Stimulated activated naive CD8-positive, alpha-beta T cell treated with anti-CD3 and anti-CD28 coated beads, Interleukin-15, amount 100 ng/mL, for 72 hours (primary cell): ENCODE results near the gene HNRNPUL1.
"Not testable (repeated sequence)": the region's sequence is repeated elsewhere in the genome, so short reads cannot be mapped to it uniquely, and the experiment has no call there.

Source experiments
- ATAC-seq: fragments of 150-1000 bp; cut with Tn5 transposase; 2 replicates; pipeline ENCODE4 v1.10.0; 2021; ENCODE audit warnings: mild to moderate bottlenecking, moderate library complexity
- DNase-seq, 2 donors: peaks; one replicate each; pipeline ENCODE4 v3.0.0; 2021 to 2022
- H3K27ac Mint-ChIP-seq, 2 donors: one replicate each; pipeline ENCODE4 v1.8.0; 2022; ENCODE audit warnings: mild to moderate bottlenecking in 2 of 2, mixed read lengths in 2 of 2, moderate library complexity in 2 of 2
- H3K27me3 Mint-ChIP-seq: one replicate; pipeline ENCODE4 v1.8.0; 2022; ENCODE audit warnings: mixed read lengths
- H3K4me1 Mint-ChIP-seq: one replicate; pipeline ENCODE4 v1.8.0; 2022; ENCODE audit warnings: mild to moderate bottlenecking, mixed read lengths
- H3K4me3 Mint-ChIP-seq, 2 donors: one replicate each; pipeline ENCODE4 v1.8.0; 2022; ENCODE audit warnings: mild to moderate bottlenecking in 2 of 2, mixed read lengths in 2 of 2, moderate library complexity in 1 of 2
- H3K9me3 Mint-ChIP-seq, 2 donors: one replicate each; pipeline ENCODE4 v1.8.0; 2022; ENCODE audit warnings: mixed read lengths in 2 of 2

Gene HNRNPUL1

GRCh38 chr19:41255171-41255570 is 9.0 kb upstream of the HNRNPUL1 start:
- H3K27ac Mint-ChIP-seq = peak overlapping the region in 1 of 2 donors; percentile 29
- no peak overlapping the region for H3K4me3 Mint-ChIP-seq
- no peak for DNase-seq
- peaks cover 19% of the 10 kb centered on the region for H3K27me3 Mint-ChIP-seq
- no peaks in the 10 kb centered on the region for H3K9me3 Mint-ChIP-seq
- no peak for ATAC-seq
- no peaks in the 10 kb centered on the region for H3K4me1 Mint-ChIP-seq

DNA sequence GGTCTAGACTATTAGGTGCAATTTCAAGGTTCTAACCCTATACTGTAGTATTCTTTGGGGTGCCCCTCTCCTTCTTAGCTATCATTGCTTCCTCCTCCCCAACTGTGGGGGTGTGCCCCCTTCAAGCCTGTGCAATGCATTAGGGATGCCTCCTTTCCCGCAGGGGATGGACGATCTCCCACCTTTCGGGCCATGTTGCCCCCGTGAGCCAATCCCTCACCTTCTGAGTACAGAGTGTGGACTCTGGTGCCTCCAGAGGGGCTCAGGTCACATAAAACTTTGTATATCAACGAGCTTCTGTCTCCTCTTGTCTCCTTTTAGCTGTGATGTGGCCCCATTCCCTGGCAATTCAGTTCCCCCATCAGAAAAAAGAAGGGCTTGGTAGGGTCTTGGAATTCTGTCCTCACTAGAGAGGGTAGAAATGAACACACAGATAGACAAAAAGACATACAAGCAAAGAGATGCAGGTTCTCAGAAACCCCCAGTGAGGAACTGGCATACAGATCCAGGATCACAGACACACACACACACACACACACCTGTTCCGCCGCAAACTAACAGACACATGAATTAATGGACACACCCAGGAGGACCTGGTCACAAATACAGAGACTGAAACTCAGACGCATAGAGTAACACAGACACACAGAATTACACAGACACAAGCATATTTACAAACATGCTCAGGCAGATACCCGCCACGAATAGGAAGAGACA is 2.5 kb upstream of the HNRNPUL1 start:
- Mint-ChIP-seq H3K4me3 (peak overlapping the region; percentile 98 to 99), H3K9me3 (no peaks in the 10 kb centered on the region), H3K4me1 (peaks cover 30% of the 10 kb centered on the region), H3K27me3 (no peaks in the 10 kb centered on the region), H3K27ac (peak overlapping the region; percentile 100)
- DNase-seq (no peak), ATAC-seq (no peak)

GRCh38 chr19:41263042-41263849 is 926 bp upstream of the HNRNPUL1 start:
- Mint-ChIP-seq H3K9me3 (no peaks in the 10 kb centered on the region), H3K27ac (peak overlapping the region; percentile 100), H3K27me3 (no peaks in the 10 kb centered on the region), H3K4me1 (peaks cover 44% of the 10 kb centered on the region), H3K4me3 (peak overlapping the region; percentile 98 to 99)
- ATAC-seq (peak; percentile 69), DNase-seq (peak; percentile 84 to 92)

- Mint-ChIP-seq H3K9me3 (no peaks in the 10 kb centered on the region), H3K27ac (peak overlapping the region; percentile 99 to 100), H3K4me1 (peaks cover 44% of the 10 kb centered on the region), H3K27me3 (no peaks in the 10 kb centered on the region), H3K4me3 (peak overlapping the region; percentile 98 to 99)
- ATAC-seq = no peak
- DNase-seq = peak in 1 of 2 donors; percentile 69
Observed at GRCh38 chr19:41264581-41265394, 616 bp downstream of the HNRNPUL1 start.

DNA sequence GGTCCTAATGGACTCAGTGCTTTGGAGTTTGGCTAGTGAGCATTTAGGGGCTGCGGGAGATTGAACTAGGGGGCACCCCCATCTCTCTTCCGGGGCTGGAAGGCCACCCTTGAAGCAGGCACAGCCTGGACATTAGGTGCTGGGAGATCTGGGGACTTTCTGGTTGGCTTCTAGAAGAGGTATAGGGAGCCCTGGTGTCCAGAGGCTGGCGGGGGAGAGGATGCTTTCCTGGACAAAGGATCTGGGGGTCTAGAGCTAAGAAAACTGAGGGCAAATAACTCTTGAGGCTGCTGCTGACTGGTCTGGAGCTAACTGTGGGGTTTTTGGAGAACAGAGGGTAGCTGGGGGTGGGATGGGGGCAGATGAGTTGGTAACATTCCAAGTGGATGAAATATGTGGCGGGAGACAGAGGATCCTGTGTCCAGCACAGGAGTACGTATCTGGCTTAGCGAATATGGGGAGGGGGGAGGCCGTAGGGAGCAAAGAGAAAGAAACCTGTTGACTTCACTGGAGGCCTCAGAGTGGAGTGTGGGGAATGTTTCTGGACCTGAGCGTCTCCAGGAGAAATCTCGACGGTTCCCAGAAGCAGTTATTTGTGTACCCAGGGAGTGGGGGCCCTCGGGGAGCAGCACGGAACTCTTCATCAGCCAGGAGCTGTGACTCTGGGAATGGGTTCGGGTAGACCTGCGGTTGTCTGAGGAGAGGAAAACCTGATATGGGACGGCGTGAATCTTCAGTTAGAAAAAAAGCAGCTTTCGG is 1.4 kb downstream of the HNRNPUL1 start:
- H3K4me3 Mint-ChIP-seq = peak overlapping the region; percentile 98 to 99
- ATAC-seq (no peak), DNase-seq (peak; percentile 5 to 19)
- peak overlapping the region; percentile 99 to 100 for H3K27ac Mint-ChIP-seq
- H3K4me1 Mint-ChIP-seq = peaks cover 44% of the 10 kb centered on the region
- no peaks in the 10 kb centered on the region for H3K9me3 Mint-ChIP-seq
- no peaks in the 10 kb centered on the region for H3K27me3 Mint-ChIP-seq

DNA sequence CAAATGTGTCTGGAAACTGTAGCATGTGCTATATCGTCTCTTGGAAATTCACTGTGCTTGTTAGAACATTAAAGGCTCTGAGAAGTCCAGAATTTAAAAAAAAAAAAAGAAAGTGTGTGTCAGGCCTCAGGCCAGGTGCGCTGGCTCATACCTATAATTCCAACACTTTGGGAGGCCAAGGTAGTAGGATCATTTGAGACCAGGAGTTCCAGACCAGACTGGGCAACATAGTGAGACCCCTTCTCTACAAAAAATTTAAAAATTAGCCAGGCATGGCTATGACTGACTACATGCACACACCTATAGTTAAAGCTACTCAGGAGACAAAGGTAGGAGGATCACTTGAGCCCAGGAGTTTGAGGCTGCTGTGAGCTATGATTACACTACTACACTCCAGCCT is 4.9 kb downstream of the HNRNPUL1 start:
- Mint-ChIP-seq H3K27ac (no peak overlapping the region), H3K27me3 (no peaks in the 10 kb centered on the region), H3K4me3 (no peak overlapping the region), H3K4me1 (peaks cover 30% of the 10 kb centered on the region), H3K9me3 (no peaks in the 10 kb centered on the region)
- ATAC-seq (no peak), DNase-seq (no peak)

DNA sequence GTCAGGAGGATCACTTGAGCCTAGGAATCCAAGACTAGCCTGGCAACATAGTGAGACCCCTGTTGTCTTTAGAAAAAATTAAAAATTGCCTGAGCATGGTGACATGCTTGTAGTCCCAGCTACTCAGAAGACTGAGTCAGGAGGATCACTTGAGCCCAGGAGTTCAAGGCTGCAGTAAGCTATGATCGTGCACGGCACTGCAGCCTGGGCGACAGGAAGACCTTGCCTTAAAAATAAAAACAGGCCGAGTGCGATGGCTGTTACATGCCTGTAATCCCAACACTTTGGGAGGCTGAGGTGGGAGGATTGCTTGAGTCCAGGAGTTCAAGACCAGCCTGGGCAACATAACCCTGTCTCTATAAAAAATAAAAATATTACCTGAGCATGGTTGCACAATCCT is 5.4 kb downstream of the HNRNPUL1 start:
- no peaks in the 10 kb centered on the region for H3K27me3 Mint-ChIP-seq
- H3K9me3 Mint-ChIP-seq = no peaks in the 10 kb centered on the region
- H3K27ac Mint-ChIP-seq = no peak overlapping the region
- ATAC-seq (no peak), DNase-seq (no peak)
- H3K4me3 Mint-ChIP-seq = no peak overlapping the region
- peaks cover 30% of the 10 kb centered on the region for H3K4me1 Mint-ChIP-seq

DNA sequence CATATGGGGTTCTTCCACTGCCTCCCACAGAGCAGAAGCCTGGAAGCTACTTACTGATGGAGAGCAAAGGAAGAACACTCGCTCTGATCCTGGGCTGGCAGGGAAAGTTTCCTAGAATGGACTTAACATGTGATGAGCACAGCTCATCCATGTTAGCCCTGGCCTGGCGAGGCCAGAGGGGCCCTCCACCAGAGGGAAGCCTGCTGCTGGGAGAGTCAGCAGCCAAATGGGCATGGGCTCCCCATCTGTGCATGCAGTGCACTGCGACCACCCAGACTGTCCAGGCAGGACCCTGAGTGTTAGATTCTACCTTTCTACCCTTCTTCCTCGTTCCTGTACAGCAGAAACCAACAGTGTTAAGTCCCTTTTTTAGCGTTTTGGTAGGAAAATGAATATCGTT is 8.9 kb downstream of the HNRNPUL1 start:
- ATAC-seq = no peak
- H3K4me3 Mint-ChIP-seq = no peak overlapping the region
- no peaks in the 10 kb centered on the region for H3K9me3 Mint-ChIP-seq
- no peak for DNase-seq
- no peaks in the 10 kb centered on the region for H3K4me1 Mint-ChIP-seq
- no peaks in the 10 kb centered on the region for H3K27me3 Mint-ChIP-seq
- peak overlapping the region in 1 of 2 donors; percentile 14 for H3K27ac Mint-ChIP-seq

GRCh38 chr19:41274802-41275201 is 10.6 kb downstream of the HNRNPUL1 start:
- no peaks in the 10 kb centered on the region for H3K9me3 Mint-ChIP-seq
- no peaks in the 10 kb centered on the region for H3K27me3 Mint-ChIP-seq
- DNase-seq (no peak), ATAC-seq (no peak)
- peak overlapping the region; percentile 57 to 68 for H3K27ac Mint-ChIP-seq
- no peaks in the 10 kb centered on the region for H3K4me1 Mint-ChIP-seq
- H3K4me3 Mint-ChIP-seq = no peak overlapping the region

DNA sequence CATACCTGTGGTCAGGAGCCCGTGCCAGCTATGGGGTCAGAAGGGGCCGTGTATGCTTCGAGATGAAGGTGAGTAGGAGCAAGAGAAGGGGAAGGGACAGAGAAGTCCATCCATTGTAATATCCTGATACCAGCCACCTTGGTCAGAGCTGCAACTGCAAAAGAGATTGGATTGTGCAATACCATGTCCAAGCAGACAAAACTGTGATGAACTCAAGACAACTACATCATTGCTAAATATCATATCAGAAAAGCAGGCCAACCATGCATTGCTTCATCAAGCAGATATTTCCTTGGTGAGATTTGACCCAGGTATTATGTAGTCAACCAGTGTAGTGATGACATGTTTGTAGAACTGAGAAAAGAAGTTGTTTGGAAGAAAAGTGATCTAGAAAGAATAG is 12.1 kb downstream of the HNRNPUL1 start:
- no peak overlapping the region for H3K27ac Mint-ChIP-seq
- ATAC-seq = no peak
- no peak overlapping the region for H3K4me3 Mint-ChIP-seq
- no peaks in the 10 kb centered on the region for H3K27me3 Mint-ChIP-seq
- H3K4me1 Mint-ChIP-seq = no peaks in the 10 kb centered on the region
- no peaks in the 10 kb centered on the region for H3K9me3 Mint-ChIP-seq
- DNase-seq = no peak

GRCh38 chr19:41278478-41278877 is 14.3 kb downstream of the HNRNPUL1 start:
- Mint-ChIP-seq H3K27me3 (no peaks in the 10 kb centered on the region), H3K27ac (no peak overlapping the region), H3K9me3 (no peaks in the 10 kb centered on the region), H3K4me1 (no peaks in the 10 kb centered on the region), H3K4me3 (no peak overlapping the region)
- ATAC-seq = no peak
- DNase-seq = no peak

DNA sequence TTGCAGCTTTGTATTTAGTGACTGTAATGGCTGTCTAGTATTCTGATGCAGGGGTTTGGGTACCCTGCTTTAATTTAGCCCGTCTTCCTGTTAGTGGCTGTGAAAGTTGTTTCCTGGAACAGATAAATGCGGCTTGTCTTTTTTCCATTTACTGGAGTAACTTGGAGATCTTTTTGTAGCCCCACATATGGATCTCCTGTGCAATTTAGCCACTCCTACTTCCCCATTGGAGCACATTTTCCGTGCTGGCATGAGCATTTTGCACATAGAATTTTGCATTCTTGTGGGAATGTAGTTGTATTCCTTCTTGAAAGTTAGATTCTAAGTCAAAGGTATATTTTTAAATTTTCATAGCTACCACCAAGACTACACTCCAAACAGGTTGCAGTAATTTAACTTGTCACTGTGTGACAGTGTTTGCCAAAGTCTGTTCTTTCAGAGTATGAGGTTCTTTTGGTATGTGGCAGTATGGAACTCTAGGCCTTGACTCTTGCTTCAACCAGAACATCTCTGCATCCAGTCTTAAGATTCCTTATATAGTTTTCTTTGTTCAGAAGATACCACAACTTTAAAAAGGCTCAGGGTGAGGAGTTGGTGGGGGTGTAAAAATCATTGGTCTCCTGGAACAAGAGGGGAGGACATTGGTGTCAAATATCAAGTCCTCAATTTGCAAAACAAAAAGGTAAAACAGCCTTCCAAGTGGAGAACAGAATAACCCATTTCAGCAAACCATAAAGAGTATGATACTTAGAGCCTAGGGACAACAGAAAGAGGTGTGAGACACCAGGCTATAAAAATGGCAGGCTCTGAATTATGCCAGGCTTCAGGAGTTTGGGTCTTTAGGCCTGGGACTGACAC is 24.7 kb downstream of the HNRNPUL1 start:
- ATAC-seq = no peak

DNA sequence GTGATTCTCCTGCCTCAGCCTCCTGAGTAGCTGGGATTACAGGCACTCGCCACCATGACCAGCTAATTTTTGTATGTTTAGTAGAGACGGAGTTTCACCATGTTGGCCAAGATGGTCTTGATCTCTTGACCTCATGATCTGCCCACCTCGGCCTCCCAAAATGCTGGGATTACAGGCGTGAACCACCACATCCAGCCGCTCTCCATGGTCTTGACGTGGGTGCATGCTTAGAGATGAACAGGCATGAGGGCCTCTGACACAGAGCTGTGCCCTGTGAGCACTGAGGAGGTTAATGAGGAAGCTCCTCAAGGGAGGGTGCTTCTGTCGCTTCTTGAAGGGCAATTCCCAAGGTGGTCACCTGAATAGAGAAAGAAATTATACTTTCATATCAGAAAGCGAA is 25.6 kb downstream of the HNRNPUL1 start:
- not testable (repeated sequence) for DNase-seq, H3K27me3 Mint-ChIP-seq, H3K27ac Mint-ChIP-seq, H3K4me3 Mint-ChIP-seq, ATAC-seq, H3K9me3 Mint-ChIP-seq
- peaks cover 15% of the 10 kb centered on the region for H3K4me1 Mint-ChIP-seq

More for the DNA sequence above, 24.7 kb downstream of the HNRNPUL1 start:
- no peak overlapping the region for H3K27ac Mint-ChIP-seq
- H3K4me1 Mint-ChIP-seq = peaks cover 6% of the 10 kb centered on the region
- H3K27me3 Mint-ChIP-seq = no peaks in the 10 kb centered on the region
- H3K9me3 Mint-ChIP-seq = no peaks in the 10 kb centered on the region
- DNase-seq = no peak
- no peak overlapping the region for H3K4me3 Mint-ChIP-seq

DNA sequence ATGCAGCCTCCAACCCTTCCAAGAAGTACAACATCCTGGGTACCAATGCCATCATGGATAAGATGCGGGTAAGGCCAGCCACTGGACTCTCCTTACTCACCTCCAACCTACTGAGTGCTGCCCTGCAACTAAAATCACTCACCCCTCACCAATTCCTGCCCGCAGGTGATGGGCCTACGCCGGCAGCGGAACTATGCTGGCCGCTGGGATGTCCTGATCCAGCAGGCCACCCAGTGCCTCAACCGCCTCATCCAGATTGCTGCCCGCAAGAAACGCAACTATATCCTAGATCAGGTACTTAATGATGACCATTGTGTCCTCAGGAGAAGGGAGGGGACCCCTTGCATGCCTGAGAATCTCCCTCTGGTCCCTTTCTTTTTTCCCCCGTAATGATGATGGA is 30.2 kb downstream of the HNRNPUL1 start:
- no peak overlapping the region for H3K4me3 Mint-ChIP-seq
- peaks cover 61% of the 10 kb centered on the region for H3K4me1 Mint-ChIP-seq
- no peaks in the 10 kb centered on the region for H3K27me3 Mint-ChIP-seq
- no peak for ATAC-seq
- no peak for DNase-seq
- H3K27ac Mint-ChIP-seq = peak overlapping the region in 1 of 2 donors; percentile 64
- no peaks in the 10 kb centered on the region for H3K9me3 Mint-ChIP-seq
